ENCODE measurements around the gene SEMA7A.
"Not testable (repeated sequence)": the region's sequence is repeated elsewhere in the genome, so short reads cannot be mapped to it uniquely, and the experiment has no call there.

Gene SEMA7A, protein sequence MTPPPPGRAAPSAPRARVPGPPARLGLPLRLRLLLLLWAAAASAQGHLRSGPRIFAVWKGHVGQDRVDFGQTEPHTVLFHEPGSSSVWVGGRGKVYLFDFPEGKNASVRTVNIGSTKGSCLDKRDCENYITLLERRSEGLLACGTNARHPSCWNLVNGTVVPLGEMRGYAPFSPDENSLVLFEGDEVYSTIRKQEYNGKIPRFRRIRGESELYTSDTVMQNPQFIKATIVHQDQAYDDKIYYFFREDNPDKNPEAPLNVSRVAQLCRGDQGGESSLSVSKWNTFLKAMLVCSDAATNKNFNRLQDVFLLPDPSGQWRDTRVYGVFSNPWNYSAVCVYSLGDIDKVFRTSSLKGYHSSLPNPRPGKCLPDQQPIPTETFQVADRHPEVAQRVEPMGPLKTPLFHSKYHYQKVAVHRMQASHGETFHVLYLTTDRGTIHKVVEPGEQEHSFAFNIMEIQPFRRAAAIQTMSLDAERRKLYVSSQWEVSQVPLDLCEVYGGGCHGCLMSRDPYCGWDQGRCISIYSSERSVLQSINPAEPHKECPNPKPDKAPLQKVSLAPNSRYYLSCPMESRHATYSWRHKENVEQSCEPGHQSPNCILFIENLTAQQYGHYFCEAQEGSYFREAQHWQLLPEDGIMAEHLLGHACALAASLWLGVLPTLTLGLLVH

DNA sequence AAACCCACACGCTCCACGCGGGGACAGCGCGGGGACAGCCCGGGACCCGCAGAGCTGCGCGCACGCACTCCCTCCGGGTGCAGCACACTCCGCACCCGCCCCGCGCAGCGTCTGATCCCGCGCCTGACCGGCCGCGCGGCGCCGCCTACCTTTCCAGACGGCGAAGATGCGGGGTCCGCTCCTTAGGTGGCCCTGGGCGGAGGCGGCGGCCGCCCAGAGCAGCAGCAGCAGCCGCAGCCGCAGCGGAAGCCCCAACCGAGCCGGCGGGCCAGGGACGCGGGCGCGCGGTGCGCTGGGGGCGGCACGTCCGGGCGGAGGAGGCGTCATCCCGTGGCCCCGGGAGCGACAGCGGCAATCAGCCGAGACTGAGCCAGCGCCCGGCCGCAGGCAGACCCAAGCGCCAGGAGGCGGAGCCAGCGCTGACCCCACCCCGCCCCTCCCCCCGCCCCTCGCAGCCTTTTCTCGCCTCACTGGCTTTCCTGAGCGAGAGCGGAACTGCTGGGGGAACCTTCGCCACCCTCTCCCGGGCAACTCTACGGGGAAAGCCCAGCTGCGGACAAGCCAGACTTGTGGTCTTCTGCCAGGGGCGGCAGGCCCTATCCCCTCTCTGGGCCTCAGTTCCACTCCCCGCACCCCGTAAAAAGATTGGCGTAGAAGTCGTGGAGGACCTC, at the start of gene SEMA7A:
Gene SEMA7A (minus strand): TSS at position 367 of the 671 bp plus-strand sequence. CDS start 40 bp downstream, at position 327.
- Mint-ChIP-seq H3K4me3 (peak within 1 kb of the TSS; percentile 82), H3K27ac (peak within 1 kb of the TSS; percentile 83), H3K36me3 (ENCODE audit: low read depth) (peaks cover 6% of the 10 kb centered on the region), H3K4me1 (ENCODE audit: low read depth) (peaks cover 66% of the 10 kb centered on the region), H3K9me3 (no peaks in the 10 kb centered on the region), H3K27me3 (peaks cover 31% of the 10 kb centered on the region)
- intact Hi-C loops (cut with micrococcal nuclease), result no loop called here

DNA sequence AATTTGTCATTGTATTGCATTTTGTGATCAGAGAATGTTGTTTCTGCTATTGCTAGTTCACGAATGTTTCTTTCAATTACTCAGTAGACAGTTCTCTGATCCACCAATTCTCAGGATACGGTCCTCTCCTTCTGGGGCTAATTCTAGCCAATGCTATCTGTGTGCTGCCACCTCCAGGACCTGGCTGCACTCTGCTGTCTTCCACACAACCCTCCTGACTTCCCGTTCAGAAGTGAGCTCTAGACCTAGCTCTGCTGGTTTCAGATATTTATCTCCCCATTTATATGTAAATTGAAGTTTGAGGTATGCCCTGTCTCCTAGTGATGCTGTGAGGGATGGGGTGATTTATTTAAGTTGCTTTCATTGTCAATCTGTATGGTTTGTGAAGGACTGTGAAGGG, 48.9 kb upstream of the SEMA7A start:
- intact Hi-C loops (cut with micrococcal nuclease), result no loop called here

DNA sequence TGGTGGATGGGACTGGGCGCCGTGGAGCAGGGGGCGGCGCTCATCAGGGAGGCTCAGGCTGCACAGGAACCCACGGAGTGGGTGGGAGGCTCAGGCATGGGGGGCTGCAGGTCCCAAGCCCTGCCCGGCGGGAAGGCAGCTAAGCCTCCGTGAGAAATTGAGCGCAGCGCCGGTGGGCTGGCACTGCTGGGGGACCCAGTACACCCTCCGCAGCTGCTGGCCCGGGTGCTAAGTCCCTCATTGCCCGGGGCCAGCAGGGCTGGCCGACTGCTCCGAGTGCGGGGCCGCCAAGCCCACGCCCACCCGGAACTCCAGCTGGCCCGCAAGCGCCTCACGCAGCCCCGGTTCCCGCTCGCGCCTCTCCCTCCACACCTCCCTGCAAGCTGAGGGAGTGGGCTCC, 46.6 kb upstream of the SEMA7A start:
- H3K4me3 Mint-ChIP-seq; H3K9me3 Mint-ChIP-seq; H3K4me1 Mint-ChIP-seq (ENCODE audit: low read depth); H3K27me3 Mint-ChIP-seq; intact Hi-C loops (cut with micrococcal nuclease); H3K27ac Mint-ChIP-seq: not testable (repeated sequence)
- peaks cover 38% of the 10 kb centered on the region for H3K36me3 Mint-ChIP-seq (ENCODE audit: low read depth)

More for the DNA sequence above, 48.9 kb upstream of the SEMA7A start:
- no peaks in the 10 kb centered on the region for H3K27me3 Mint-ChIP-seq
- no peak overlapping the region for H3K4me3 Mint-ChIP-seq
- H3K4me1 Mint-ChIP-seq (ENCODE audit: low read depth), result no peaks in the 10 kb centered on the region
- H3K36me3 Mint-ChIP-seq (ENCODE audit: low read depth), result peaks cover 38% of the 10 kb centered on the region
- H3K9me3 Mint-ChIP-seq, result no peaks in the 10 kb centered on the region
- H3K27ac Mint-ChIP-seq, result no peak overlapping the region

DNA sequence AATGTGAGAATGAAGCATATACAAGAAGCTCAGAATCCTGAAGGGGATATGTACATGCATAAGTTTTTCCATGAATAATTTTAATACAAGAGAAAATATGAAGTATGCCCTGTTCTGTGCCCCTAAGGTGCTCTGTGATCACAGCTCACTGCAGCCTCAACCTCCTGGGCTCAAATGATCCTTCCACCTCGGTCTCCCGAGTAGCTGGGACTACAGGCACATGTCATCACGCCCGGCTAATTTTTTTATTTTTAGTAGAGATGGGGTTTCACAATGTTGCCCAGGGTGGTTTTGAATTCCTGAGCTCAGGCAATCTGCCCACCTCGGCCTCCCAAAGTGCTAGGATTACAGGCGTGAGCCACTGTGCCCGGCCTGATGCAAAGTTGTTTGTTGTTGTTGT, 37.9 kb upstream of the SEMA7A start:
- H3K9me3 Mint-ChIP-seq; intact Hi-C loops (cut with micrococcal nuclease); H3K4me1 Mint-ChIP-seq (ENCODE audit: low read depth); H3K4me3 Mint-ChIP-seq; H3K27ac Mint-ChIP-seq; H3K27me3 Mint-ChIP-seq: not testable (repeated sequence)
- peaks cover 43% of the 10 kb centered on the region for H3K36me3 Mint-ChIP-seq (ENCODE audit: low read depth)

DNA sequence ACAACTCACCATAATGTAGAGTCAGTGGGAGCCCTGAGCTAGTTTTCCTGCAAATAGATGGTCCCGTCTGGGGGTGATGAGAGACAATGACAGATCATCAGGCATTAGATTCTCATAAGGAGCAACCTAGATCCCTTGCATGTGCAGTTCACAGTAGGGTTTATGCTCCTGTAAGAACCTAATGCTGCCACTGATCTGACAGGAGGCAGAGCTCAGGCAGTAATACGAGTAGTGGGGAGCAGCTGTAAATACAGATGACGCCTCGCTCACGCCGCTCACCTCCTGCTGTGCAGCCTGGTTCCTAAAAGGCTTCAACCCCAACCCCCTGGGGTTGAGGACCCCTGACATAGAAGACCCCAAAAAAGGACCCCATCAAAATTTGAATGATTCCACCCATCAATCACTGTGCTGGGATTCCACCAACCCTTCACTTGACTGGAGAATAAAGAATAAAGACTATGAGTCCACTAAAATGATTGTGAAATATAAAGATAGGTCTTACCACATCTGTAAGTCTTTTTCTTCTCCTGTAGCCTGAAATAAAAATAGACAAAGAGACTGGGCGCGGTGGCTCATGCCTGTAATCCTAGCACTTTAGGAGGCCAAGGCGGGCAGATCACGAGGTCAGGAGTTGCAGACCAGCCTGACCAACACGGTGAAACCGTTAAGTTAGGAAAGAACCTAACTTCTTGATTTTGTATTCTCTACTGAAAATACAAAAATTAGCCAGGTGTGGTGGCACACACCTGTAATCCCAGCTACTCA, 37.1 kb upstream of the SEMA7A start:
- Mint-ChIP-seq H3K9me3 (no peaks in the 10 kb centered on the region), H3K36me3 (ENCODE audit: low read depth) (peaks cover 44% of the 10 kb centered on the region), H3K4me1 (ENCODE audit: low read depth) (peaks cover 5% of the 10 kb centered on the region), H3K4me3 (no peak overlapping the region), H3K27ac (no peak overlapping the region), H3K27me3 (no peaks in the 10 kb centered on the region)
- intact Hi-C loops (cut with micrococcal nuclease), result no loop called here

DNA sequence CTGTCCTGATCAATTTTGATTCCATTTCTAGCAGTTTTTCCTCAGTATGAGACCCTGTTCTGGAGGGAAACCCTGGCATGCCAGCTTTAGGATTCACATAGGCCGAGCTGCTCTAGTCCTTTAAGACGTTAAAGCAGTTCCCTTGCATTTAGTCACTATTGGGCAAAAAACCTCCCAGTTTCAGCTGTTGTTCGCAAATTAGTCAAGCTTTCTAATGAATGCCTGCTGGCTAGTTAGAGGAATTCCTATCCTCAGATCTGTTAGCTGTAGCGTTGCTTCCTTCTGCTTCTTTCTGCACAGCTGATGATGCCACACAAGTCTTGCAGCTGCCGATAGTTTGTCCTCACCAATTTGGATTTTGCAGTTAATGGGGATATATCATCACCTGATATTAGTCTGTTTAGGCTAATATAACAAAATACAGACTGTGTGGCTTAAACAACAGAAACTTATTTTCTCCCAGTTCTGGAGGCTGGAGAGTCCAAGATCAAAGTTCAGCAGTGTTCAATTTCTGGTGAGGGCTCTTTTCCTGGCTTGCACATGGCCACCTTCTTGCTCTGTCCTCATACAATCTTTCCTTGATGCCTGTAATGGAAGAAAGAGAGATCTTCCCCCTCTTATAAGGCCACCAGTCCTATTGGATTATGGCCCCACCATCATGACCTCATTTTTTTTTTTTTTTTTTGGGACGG, 34.7 kb upstream of the SEMA7A start:
- intact Hi-C loops (cut with micrococcal nuclease), result no loop called here
- Mint-ChIP-seq H3K4me3 (no peak overlapping the region), H3K36me3 (ENCODE audit: low read depth) (peaks cover 40% of the 10 kb centered on the region), H3K9me3 (peaks cover 13% of the 10 kb centered on the region), H3K27me3 (no peaks in the 10 kb centered on the region), H3K27ac (no peak overlapping the region), H3K4me1 (ENCODE audit: low read depth) (peaks cover 19% of the 10 kb centered on the region)

DNA sequence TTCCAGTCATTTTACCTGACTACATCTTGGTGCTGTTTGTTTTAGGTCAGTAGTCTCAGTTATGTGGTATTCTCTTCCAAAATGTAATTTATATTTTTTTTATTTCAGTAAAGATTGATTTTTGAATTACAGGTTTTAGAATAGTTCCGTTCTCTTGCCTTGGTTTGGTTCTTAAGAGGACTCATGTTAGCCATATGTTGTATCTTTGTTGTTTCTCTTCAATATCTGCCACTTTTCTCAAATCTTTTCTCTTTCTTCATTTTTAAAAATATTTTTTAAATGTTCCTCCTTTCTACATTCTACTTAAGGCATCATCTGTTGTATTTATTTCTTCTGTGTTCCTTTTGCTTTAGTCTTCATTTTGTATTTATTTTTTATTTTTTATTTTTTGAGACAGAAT, 32.8 kb upstream of the SEMA7A start:
- H3K4me1 Mint-ChIP-seq (ENCODE audit: low read depth), result peaks cover 36% of the 10 kb centered on the region
- peaks cover 17% of the 10 kb centered on the region for H3K9me3 Mint-ChIP-seq
- no peak overlapping the region for H3K27ac Mint-ChIP-seq
- intact Hi-C loops (cut with micrococcal nuclease), result no loop called here
- H3K36me3 Mint-ChIP-seq (ENCODE audit: low read depth), result peaks cover 32% of the 10 kb centered on the region
- no peaks in the 10 kb centered on the region for H3K27me3 Mint-ChIP-seq
- no peak overlapping the region for H3K4me3 Mint-ChIP-seq

DNA sequence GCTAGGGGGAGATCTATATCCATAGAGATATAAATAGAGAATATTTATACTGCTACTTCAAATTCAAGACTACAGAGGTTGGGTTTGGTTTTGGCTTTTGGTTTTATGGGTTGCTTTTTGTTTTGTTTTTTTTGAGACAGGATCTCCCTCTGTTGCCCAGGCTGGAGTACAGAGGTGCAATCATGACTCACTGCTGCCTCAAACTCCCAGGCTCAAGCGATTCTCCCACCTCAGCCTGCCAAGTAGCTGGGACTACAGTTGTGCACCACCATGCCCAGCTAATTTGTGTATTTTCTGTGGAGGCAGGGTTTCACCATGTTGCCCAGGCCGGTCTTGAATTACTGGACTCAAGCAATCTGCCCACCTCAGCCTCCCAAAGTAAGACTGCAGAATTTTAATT, 31.1 kb upstream of the SEMA7A start:
- intact Hi-C loops (cut with micrococcal nuclease), result loop anchor here (5.0 kb wide), 1 partner anchor 132 kb away; no protein-coding TSS in a partner anchor
- no peak overlapping the region for H3K4me3 Mint-ChIP-seq
- H3K36me3 Mint-ChIP-seq (ENCODE audit: low read depth), result peaks cover 29% of the 10 kb centered on the region
- H3K27me3 Mint-ChIP-seq, result no peaks in the 10 kb centered on the region
- no peak overlapping the region for H3K27ac Mint-ChIP-seq
- peaks cover 42% of the 10 kb centered on the region for H3K4me1 Mint-ChIP-seq (ENCODE audit: low read depth)
- peaks cover 17% of the 10 kb centered on the region for H3K9me3 Mint-ChIP-seq

DNA sequence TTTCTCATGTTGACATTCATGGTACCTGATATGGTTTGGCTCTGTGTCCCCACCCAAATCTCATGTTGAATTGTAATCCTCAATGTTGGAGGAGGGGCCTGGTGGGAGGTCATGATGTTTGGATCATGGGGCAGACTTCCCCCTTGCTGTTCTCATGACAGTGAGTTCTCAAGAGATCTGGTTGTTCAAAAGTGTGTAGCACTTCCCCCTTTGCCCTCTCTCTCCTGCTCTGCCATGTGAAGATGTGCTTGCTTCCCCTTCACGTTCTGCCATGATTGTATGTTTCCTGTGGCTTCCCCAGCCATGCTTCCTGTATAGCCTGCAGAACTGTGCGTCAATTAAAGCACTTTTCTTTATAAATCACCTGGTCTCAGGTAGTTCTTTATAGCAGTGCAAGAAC, 30.5 kb upstream of the SEMA7A start:
- Mint-ChIP-seq H3K4me1 (ENCODE audit: low read depth) (peaks cover 43% of the 10 kb centered on the region), H3K9me3 (peaks cover 17% of the 10 kb centered on the region), H3K36me3 (ENCODE audit: low read depth) (peaks cover 22% of the 10 kb centered on the region), H3K27me3 (no peaks in the 10 kb centered on the region), H3K4me3 (no peak overlapping the region), H3K27ac (peak overlapping the region; percentile 14)
- intact Hi-C loops (cut with micrococcal nuclease), result loop anchor here (5.0 kb wide), 1 partner anchor 133 kb away; no protein-coding TSS in a partner anchor

DNA sequence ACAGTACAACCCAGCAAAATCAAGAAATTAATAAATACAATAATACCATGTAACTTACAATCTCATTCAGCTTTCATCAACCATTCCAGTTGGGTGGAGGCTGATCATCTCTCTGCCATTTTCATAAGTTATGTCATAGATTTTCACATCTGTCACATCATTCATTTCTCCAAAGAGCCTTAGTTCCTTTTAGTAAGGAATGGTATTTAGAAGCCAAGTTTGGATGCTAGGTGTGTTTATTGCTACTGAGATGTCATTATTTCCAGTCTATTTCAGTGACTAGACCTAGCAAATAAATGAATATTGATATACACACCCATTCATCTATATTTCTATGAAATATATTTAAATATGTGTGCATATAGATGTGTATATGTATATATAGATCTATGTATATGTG, 29.9 kb upstream of the SEMA7A start:
- Mint-ChIP-seq H3K27ac (peak overlapping the region; percentile 14), H3K27me3 (no peaks in the 10 kb centered on the region), H3K36me3 (ENCODE audit: low read depth) (peaks cover 21% of the 10 kb centered on the region), H3K9me3 (peaks cover 17% of the 10 kb centered on the region), H3K4me1 (ENCODE audit: low read depth) (peaks cover 49% of the 10 kb centered on the region), H3K4me3 (no peak overlapping the region)
- intact Hi-C loops (cut with micrococcal nuclease), result loop anchor here (5.0 kb wide), 1 partner anchor 134 kb away; no protein-coding TSS in a partner anchor

DNA sequence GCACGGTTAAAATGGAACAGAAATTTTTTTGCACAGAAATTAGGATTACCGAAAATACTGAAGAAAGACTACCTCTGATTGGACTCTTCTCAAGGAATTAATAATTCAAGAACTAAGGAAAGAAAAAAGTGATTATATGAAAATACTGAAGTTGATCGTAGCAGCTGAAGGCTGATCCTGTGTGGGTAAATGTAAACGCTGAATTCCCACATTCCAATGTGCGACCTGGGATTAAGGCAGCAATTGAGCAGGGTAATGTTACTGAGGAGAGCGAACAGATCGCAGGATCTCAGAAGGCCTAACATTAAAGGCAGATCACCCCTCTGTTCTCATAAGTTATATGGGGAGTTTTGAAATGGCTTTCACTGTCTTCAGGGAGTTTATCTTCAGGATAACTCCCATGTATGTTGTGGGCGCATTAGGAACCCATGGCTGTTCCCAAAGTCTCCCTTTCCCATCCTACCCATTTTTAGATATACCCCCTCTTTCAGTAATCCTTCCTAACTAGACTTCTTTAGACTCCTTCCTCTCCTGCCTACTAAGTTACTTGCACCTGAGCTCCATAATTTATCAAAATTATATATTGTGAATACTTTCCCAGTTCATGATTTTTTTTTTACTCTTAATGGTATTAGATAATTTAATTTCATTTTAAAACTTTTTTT, 28.2 kb upstream of the SEMA7A start:
- H3K27ac Mint-ChIP-seq, result peak overlapping the region; percentile 82
- intact Hi-C loops (cut with micrococcal nuclease), result loop anchor here (2.0 to 5.0 kb wide), 3 partner anchors 85 to 153 kb away; partner anchors contain the start of gene CLK3
- H3K4me3 Mint-ChIP-seq, result peak overlapping the region; percentile 90
- peaks cover 28% of the 10 kb centered on the region for H3K36me3 Mint-ChIP-seq (ENCODE audit: low read depth)
- no peaks in the 10 kb centered on the region for H3K27me3 Mint-ChIP-seq
- H3K9me3 Mint-ChIP-seq, result peaks cover 17% of the 10 kb centered on the region
- peaks cover 52% of the 10 kb centered on the region for H3K4me1 Mint-ChIP-seq (ENCODE audit: low read depth)

DNA sequence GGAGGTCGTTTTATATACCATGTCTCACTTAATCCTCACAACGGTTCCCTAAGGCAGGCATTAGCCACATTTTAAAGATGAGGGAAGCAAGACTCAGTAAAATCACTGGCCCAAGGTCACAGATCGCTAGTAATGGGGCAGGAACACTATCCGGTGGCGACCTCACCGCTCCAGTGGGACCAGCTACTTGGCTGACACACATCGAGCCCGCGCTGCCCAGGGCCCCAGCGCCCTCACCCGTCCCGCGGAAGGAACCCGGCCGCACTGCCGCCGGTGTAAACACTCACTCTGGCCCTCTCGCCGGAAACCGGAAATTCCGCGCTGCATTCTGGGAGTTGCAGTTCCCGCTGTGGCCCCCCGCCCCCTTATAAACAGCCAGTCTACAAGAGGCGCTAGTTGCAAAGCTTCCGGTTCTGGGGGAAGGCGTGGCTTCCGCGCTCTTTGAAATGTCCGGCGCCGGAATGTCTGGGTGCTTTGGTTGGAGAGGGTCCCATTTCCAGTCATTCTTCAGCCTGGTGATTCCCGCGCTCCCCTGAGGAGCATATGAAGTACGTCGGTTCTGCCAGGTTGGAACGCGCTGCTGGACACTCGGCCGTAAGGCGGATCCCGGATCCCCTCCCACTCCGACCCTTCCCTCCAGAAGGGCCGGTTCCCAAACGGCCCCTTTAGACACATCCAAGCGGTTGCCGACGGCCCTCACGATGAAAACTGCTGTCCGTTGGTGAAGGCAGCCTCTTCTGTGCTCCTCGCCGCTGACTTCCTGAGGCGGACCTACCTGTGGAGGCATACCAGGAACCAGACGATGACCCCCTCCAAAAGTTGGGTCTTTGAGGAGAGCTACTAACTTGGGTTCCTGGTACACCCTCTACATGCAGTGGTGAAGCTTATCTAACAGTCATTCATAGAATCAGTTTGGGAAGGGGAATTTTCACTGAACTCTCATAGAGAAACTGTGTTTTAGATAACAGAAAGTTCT, 27.4 kb upstream of the SEMA7A start, which contains the start of gene UBL7:
Gene UBL7 (minus strand): TSS at position 290 of the 976 bp plus-strand sequence. CDS start 2,293 bp downstream, outside the sequence.
- Mint-ChIP-seq H3K36me3 (ENCODE audit: low read depth) (peaks cover 36% of the 10 kb centered on the region), H3K4me1 (ENCODE audit: low read depth) (peaks cover 52% of the 10 kb centered on the region), H3K9me3 (peaks cover 17% of the 10 kb centered on the region), H3K27me3 (no peaks in the 10 kb centered on the region), H3K27ac (peak within 1 kb of the TSS; percentile 82), H3K4me3 (peak within 1 kb of the TSS; percentile 90)
- intact Hi-C loops (cut with micrococcal nuclease), result loop anchor here (2.0 to 5.0 kb wide), 3 partner anchors 86 to 154 kb away; partner anchors contain the start of gene CLK3
